Fibroblast of lung (primary cell): ENCODE results near the gene USP19. TPM values are rescaled to one million over a fixed set of nuclear protein-coding genes. Genes with fewer than 3 reads are reported as not detected.

ENCODE experiments used
- DNase-seq, 2 donors: peaks; one replicate each; pipeline versions ENCODE4 v3.0.0 to v3.0.0-alpha.2; 2010; ENCODE audit warnings: low read depth in 2 of 2
- H2AFZ ChIP-seq: 2 replicates; pipeline ENCODE4 v1.5.1; 2012; ENCODE audit warnings: low read length, control low read depth, inconsistent platforms
- H3K27ac ChIP-seq: 2 replicates; pipeline ENCODE4 v1.5.1; 2011; ENCODE audit warnings: low read length, control low read depth; ENCODE audit not compliant: insufficient read depth
- H3K27me3 ChIP-seq: 2 replicates; pipeline ENCODE4 v1.5.1; 2011; ENCODE audit warnings: mild to moderate bottlenecking, low read length; ENCODE audit not compliant: control insufficient read depth, insufficient read depth
- H3K36me3 ChIP-seq: 2 replicates; pipeline ENCODE4 v1.5.1; 2011; ENCODE audit warnings: low read length; ENCODE audit not compliant: control insufficient read depth, insufficient read depth
- H3K4me1 ChIP-seq: 2 replicates; pipeline ENCODE4 v1.5.1; 2011; ENCODE audit warnings: low read length; ENCODE audit not compliant: control insufficient read depth, insufficient read depth; ENCODE audit errors: extremely low read depth
- H3K4me2 ChIP-seq: 2 replicates; pipeline ENCODE4 v1.5.1; 2011; ENCODE audit warnings: low read length, control low read depth; ENCODE audit not compliant: insufficient read depth; ENCODE audit errors: extremely low read depth
- H3K4me3 ChIP-seq, 4 experiments: fragments of 200-600 bp in 1 of 4; sonication (generic) in 1 of 4; replicated peaks in 1 of 4; 2 replicates each; pipeline ENCODE4 v1.5.1; 2011 to 2016; ENCODE audit warnings: low read length in 4 of 4, low read depth in 3 of 4, mild to moderate bottlenecking in 3 of 4, control low read depth in 2 of 4, inconsistent platforms in 1 of 4, mixed read lengths in 1 of 4; ENCODE audit not compliant: insufficient read depth in 1 of 4; ENCODE audit errors: control extremely low read depth in 1 of 4
- H3K79me2 ChIP-seq: 2 replicates; pipeline ENCODE4 v1.5.1; 2012; ENCODE audit warnings: mild to moderate bottlenecking, low read length, inconsistent platforms; ENCODE audit not compliant: control insufficient read depth, insufficient read depth
- H3K9ac ChIP-seq: 2 replicates; pipeline ENCODE4 v1.5.1; 2011; ENCODE audit warnings: mild to moderate bottlenecking, low read length, control low read depth; ENCODE audit not compliant: insufficient read depth
- H3K9me3 ChIP-seq: 2 replicates; pipeline ENCODE4 v1.5.1; 2012; ENCODE audit warnings: low read depth, low read length; ENCODE audit not compliant: control insufficient read depth, insufficient read depth
- H4K20me1 ChIP-seq: 2 replicates; pipeline ENCODE4 v1.5.1; 2011; ENCODE audit warnings: low read length; ENCODE audit not compliant: control insufficient read depth, insufficient read depth; ENCODE audit errors: extremely low read depth
- EZH2 ChIP-seq: IDR thresholded peaks from 2 replicates; pipeline ENCODE4 v1.5.1; 2012; ENCODE audit warnings: low read length, control low read depth, mild to moderate bottlenecking; ENCODE audit errors: missing control alignments
- polyA plus RNA-seq, 2 donors: library from polyadenylated mRNA; depleted of rRNA in 1 of 2; stranded (reverse) in 1 of 2; unstranded in 1 of 2; fragments of >200 nt; gene quantifications; 2 replicates each; pipeline ENCODE4 v1.2.1, GENCODE V29; 2011 to 2012; ENCODE audit warnings: missing spikeins in 1 of 2
- total RNA-seq: library from RNA; depleted of rRNA; stranded (reverse); fragments of >200 nt; gene quantifications from 2 replicates; pipeline ENCODE4 v1.2.1, GENCODE V29; 2014
- TF ChIP-seq, protein P1 (sequence below), 2 donors: IDR thresholded peaks in 1 of 2; conservative IDR thresholded peaks in 1 of 2; 1 replicate in 1 of 2; 2 replicates in 1 of 2; pipeline ENCODE4 v1.5.1; 2011 to 2012; ENCODE audit warnings: low read length in 2 of 2, control low read depth in 1 of 2, inconsistent platforms in 1 of 2, low read depth in 1 of 2, mild to moderate bottlenecking in 1 of 2

Gene USP19
- total and polyA plus RNA-seq, 2 donors (not counting 1 experiment from before 2014, with no cell fraction given), result 23.3 to 53.8 TPM

DNA sequence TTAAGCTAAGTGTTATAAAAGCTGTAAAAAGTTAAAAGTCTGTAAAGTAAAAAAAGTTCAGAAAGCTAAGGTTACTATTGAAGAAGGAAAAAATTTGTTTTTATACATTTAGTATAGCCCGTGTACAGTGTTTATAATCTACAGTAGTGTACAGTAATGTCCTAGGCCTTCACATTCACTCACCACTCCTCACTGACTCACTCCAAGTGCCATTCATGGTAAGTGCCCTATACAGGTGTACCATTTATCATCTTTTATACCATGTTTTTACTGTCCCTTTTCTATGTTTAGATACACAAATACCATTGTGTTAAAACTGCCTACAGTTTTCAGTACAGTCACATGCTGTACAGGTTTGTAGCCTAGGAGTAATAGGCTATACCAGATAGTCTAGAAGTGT, 36.7 kb upstream of the USP19 start:
- no peak overlapping the region for H3K9ac ChIP-seq
- H4K20me1 ChIP-seq, result no peaks in the 10 kb centered on the region
- no peaks in the 10 kb centered on the region for H3K79me2 ChIP-seq

GRCh38 chr3:49153349-49153912, 32.8 kb upstream of the USP19 start:
- Histone ChIP-seq H3K4me1 (no peaks in the 10 kb centered on the region), H3K9ac (no peak overlapping the region), H3K79me2 (no peaks in the 10 kb centered on the region), H3K4me2 (no peak overlapping the region), H3K4me3 (no peak overlapping the region), H4K20me1 (no peaks in the 10 kb centered on the region), H3K9me3 (no peaks in the 10 kb centered on the region), H3K27me3 (no peaks in the 10 kb centered on the region), H2AFZ (no peak overlapping the region), H3K27ac (no peak overlapping the region), H3K36me3 (no peaks in the 10 kb centered on the region)
- TF ChIP-seq EZH2, result no peak
- TF ChIP-seq, protein P1, sequence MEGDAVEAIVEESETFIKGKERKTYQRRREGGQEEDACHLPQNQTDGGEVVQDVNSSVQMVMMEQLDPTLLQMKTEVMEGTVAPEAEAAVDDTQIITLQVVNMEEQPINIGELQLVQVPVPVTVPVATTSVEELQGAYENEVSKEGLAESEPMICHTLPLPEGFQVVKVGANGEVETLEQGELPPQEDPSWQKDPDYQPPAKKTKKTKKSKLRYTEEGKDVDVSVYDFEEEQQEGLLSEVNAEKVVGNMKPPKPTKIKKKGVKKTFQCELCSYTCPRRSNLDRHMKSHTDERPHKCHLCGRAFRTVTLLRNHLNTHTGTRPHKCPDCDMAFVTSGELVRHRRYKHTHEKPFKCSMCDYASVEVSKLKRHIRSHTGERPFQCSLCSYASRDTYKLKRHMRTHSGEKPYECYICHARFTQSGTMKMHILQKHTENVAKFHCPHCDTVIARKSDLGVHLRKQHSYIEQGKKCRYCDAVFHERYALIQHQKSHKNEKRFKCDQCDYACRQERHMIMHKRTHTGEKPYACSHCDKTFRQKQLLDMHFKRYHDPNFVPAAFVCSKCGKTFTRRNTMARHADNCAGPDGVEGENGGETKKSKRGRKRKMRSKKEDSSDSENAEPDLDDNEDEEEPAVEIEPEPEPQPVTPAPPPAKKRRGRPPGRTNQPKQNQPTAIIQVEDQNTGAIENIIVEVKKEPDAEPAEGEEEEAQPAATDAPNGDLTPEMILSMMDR (conservative IDR thresholded peaks at IDR 0.05 in 1 of 2, IDR thresholded peaks at IDR 0.05 in 1 of 2; ENCODE audit: low read depth in 1 of 2, low read length in 2 of 2), result no peak
- DNase-seq, result no peak

More for the DNA sequence above, 36.7 kb upstream of the USP19 start:
- no peaks in the 10 kb centered on the region for H3K27me3 ChIP-seq
- H3K9me3 ChIP-seq, result no peaks in the 10 kb centered on the region
- H3K4me2 ChIP-seq, result no peak overlapping the region
- no peak overlapping the region for H3K4me3 ChIP-seq
- peaks cover 4% of the 10 kb centered on the region for H3K36me3 ChIP-seq
- H3K27ac ChIP-seq, result no peak overlapping the region
- H2AFZ ChIP-seq, result no peak overlapping the region
- TF ChIP-seq EZH2, result no peak
- TF ChIP-seq, protein P1 (conservative IDR thresholded peaks at IDR 0.05 in 1 of 2, IDR thresholded peaks at IDR 0.05 in 1 of 2; ENCODE audit: low read depth in 1 of 2, low read length in 2 of 2), result no peak
- no peak for DNase-seq
- no peaks in the 10 kb centered on the region for H3K4me1 ChIP-seq

- Histone ChIP-seq H3K4me2 (no peak overlapping the region), H3K4me1 (no peaks in the 10 kb centered on the region), H3K79me2 (no peaks in the 10 kb centered on the region), H3K9ac (no peak overlapping the region), H3K36me3 (no peaks in the 10 kb centered on the region), H3K9me3 (no peaks in the 10 kb centered on the region), H3K27me3 (no peaks in the 10 kb centered on the region), H4K20me1 (no peaks in the 10 kb centered on the region), H3K27ac (no peak overlapping the region), H2AFZ (no peak overlapping the region), H3K4me3 (no peak overlapping the region)
- TF ChIP-seq EZH2, result no peak
- no peak for DNase-seq
Measured at GRCh38 chr3:49151610-49152009, 31.0 kb upstream of the USP19 start.
